K562 (cell line): ENCODE results near the gene EPM2A. TPM values are rescaled to one million over a fixed set of nuclear protein-coding genes. Genes with fewer than 3 reads are reported as not detected.

Experiments
- GATAD2A ChIP-seq: fragments of 450-650 bp; IDR thresholded peaks from 2 replicates; pipeline ENCODE4 v1.6.1; 2017
- HDAC8 ChIP-seq: fragments of 450-650 bp; IDR thresholded peaks from 2 replicates; pipeline ENCODE4 v1.6.1; 2016; ENCODE audit warnings: mild to moderate bottlenecking, missing genetic modification characterization, moderate library complexity, missing compliant biosample characterization
- MGA ChIP-seq: fragments of 450-650 bp; IDR thresholded peaks from 2 replicates; pipeline ENCODE4 v1.6.1; 2016; ENCODE audit warnings: mild to moderate bottlenecking, moderate library complexity
- NFIC ChIP-seq: fragments of 450-650 bp; IDR thresholded peaks from 2 replicates; pipeline ENCODE4 v1.6.1; 2017; ENCODE audit warnings: mild to moderate bottlenecking, inconsistent platforms
- polyA plus RNA-seq, 8 experiments: library from polyadenylated mRNA; depleted of rRNA in 4 of 8; stranded (reverse) in 5 of 8; unstranded in 3 of 8; fragments of >200 nt; fragmentation: Nextera tagmentation in 2 of 8; fragmentation: Illumina TruSeq in 1 of 8; extraction: Ambion mirVana in 2 of 8; extraction: Trizol in 1 of 8; gene quantifications; 2 replicates each; pipeline versions ENCODE4 v1.2.1 to v1.2.3, GENCODE V29; 2011 to 2014; ENCODE audit warnings: inconsistent platforms in 1 of 8, missing spikeins in 1 of 8
- total RNA-seq, 7 experiments: library from RNA; depleted of rRNA in 6 of 7; stranded (reverse); fragments of >200 nt in 6 of 7; fragmentation: Illumina TruSeq in 2 of 7; extraction: Trizol in 2 of 7; gene quantifications; 2 replicates each; pipeline versions ENCODE4 v1.2.1 to v1.2.3, GENCODE V29; 2011 to 2021; ENCODE audit warnings: low replicate concordance in 1 of 7

Gene EPM2A
- total and polyA plus RNA-seq, 9 of the 15 experiments (the other 6 are each of a cell fraction or from before 2014, with no cell fraction given): 0.35 to 5.3 (median 2.5) TPM

GRCh38 chr6:145731447-145731846 is 3.9 kb downstream of the EPM2A start (continued):
- TF ChIP-seq MGA (peak; percentile 50; the same call in 1 of the 2 replicates), HDAC8 (tag) (no peak), NFIC (no peak), GATAD2A (no peak)
